T-helper 1 cell (primary cell): ENCODE results near the gene MPHOSPH10.
"Not testable (repeated sequence)": the region's sequence is repeated elsewhere in the genome, so short reads cannot be mapped to it uniquely, and the experiment has no call there.

Source experiments
- DNase-seq, 5 donors: peaks; one replicate each; pipeline ENCODE4 v3.0.0-alpha.2; 2012 to 2020

MPHOSPH10 gene

GRCh38 chr2:71174207-71174606 is 43.8 kb downstream of the MPHOSPH10 start:
- DNase-seq, result no peak

GRCh38 chr2:71178836-71179235 is 48.4 kb downstream of the MPHOSPH10 start:
- DNase-seq, result not testable (repeated sequence)

- no peak for DNase-seq
These were observed 50.9 kb downstream of the MPHOSPH10 start for GRCh38 chr2:71181316-71181715.

GRCh38 chr2:71183306-71184115 is 53.1 kb downstream of the MPHOSPH10 start:
- DNase-seq, result not testable (repeated sequence)

- no peak for DNase-seq
These were observed 56.5 kb downstream of the MPHOSPH10 start for GRCh38 chr2:71186973-71187372.

- no peak for DNase-seq
These were observed 57.2 kb downstream of the MPHOSPH10 start for GRCh38 chr2:71187589-71187988.

GRCh38 chr2:71190656-71191569 is 60.5 kb downstream of the MPHOSPH10 start:
- no peak for DNase-seq

GRCh38 chr2:71191570-71191943 is 61.1 kb downstream of the MPHOSPH10 start:
- no peak for DNase-seq
